ENCODE results near the gene CENPT.

DNA sequence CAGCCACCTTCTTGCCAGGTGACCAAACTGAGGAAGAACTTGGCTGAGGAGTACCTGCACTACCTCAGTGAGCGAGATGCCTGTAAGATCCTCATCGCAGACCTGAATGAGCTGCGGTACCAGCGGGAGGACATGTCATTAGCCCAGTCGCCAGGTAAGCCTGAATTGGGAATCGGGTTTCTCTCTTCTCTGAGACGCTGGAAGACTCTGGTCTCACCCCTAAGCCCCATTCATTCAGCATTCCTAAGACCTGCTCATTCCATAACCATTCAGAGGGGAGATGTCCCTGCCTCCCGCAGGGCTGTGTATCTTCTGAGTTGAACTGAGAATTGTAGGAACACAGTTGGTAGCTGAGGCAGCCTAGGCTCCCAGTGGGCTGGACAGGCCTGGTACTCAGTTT is 22.4 kb downstream of the CENPT start:
- TF ChIP-seq, protein P1, sequence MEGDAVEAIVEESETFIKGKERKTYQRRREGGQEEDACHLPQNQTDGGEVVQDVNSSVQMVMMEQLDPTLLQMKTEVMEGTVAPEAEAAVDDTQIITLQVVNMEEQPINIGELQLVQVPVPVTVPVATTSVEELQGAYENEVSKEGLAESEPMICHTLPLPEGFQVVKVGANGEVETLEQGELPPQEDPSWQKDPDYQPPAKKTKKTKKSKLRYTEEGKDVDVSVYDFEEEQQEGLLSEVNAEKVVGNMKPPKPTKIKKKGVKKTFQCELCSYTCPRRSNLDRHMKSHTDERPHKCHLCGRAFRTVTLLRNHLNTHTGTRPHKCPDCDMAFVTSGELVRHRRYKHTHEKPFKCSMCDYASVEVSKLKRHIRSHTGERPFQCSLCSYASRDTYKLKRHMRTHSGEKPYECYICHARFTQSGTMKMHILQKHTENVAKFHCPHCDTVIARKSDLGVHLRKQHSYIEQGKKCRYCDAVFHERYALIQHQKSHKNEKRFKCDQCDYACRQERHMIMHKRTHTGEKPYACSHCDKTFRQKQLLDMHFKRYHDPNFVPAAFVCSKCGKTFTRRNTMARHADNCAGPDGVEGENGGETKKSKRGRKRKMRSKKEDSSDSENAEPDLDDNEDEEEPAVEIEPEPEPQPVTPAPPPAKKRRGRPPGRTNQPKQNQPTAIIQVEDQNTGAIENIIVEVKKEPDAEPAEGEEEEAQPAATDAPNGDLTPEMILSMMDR (IDR thresholded peaks at IDR 0.05): no peak
- no peak for TF ChIP-seq ZFX (IDR thresholded peaks at IDR 0.05; ENCODE audit: borderline replicate concordance)
